ENCODE data around the gene PGM2L1. TPM values are rescaled to one million over a fixed set of nuclear protein-coding genes. Genes with fewer than 3 reads are reported as not detected.

The PGM2L1 gene
- total RNA-seq, 1 donor from 2014 or later = 15.9 TPM

GRCh38 chr11:74377689-74378088, 20.5 kb downstream of the PGM2L1 start:
- Histone ChIP-seq H3F3A (ENCODE audit: low read depth) (no peaks in the 10 kb centered on the region), H3K4me3 (no peak overlapping the region), H3K4me2 (no peak overlapping the region), H3K9ac (no peak overlapping the region), H3K4me1 (no peaks in the 10 kb centered on the region), H3K79me2 (ENCODE audit: low read depth) (no peaks in the 10 kb centered on the region), H3K27ac (no peak overlapping the region), H3K9me3 (ENCODE audit: low read depth) (no peaks in the 10 kb centered on the region), H4K20me1 (ENCODE audit: low read depth) (no peaks in the 10 kb centered on the region), H3K27me3 (no peaks in the 10 kb centered on the region), H2AFZ (replicated peaks) (no peak overlapping the region), H3K36me3 (no peaks in the 10 kb centered on the region)
- DNase-seq (ENCODE audit: low spot score) = no peak
- Mint-ChIP-seq H3K36me3 (peaks cover 5% of the 10 kb centered on the region), H3K9me3 (no peaks in the 10 kb centered on the region), H3K4me1 (peaks cover 8% of the 10 kb centered on the region), H3K4me3 (no peak overlapping the region), H3K27ac (no peak overlapping the region), H3K27me3 (ENCODE audit: insufficient read depth, low read depth) (no peaks in the 10 kb centered on the region)
- no peak for TF ChIP-seq EZH2phosphoT487 (IDR thresholded peaks at IDR 0.05)
- TF ChIP-seq EZH2 (IDR thresholded peaks at IDR 0.05) = no peak
- TF ChIP-seq, protein P1, sequence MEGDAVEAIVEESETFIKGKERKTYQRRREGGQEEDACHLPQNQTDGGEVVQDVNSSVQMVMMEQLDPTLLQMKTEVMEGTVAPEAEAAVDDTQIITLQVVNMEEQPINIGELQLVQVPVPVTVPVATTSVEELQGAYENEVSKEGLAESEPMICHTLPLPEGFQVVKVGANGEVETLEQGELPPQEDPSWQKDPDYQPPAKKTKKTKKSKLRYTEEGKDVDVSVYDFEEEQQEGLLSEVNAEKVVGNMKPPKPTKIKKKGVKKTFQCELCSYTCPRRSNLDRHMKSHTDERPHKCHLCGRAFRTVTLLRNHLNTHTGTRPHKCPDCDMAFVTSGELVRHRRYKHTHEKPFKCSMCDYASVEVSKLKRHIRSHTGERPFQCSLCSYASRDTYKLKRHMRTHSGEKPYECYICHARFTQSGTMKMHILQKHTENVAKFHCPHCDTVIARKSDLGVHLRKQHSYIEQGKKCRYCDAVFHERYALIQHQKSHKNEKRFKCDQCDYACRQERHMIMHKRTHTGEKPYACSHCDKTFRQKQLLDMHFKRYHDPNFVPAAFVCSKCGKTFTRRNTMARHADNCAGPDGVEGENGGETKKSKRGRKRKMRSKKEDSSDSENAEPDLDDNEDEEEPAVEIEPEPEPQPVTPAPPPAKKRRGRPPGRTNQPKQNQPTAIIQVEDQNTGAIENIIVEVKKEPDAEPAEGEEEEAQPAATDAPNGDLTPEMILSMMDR (IDR thresholded peaks at IDR 0.05) = no peak

GRCh38 chr11:74373382-74373781, 24.9 kb downstream of the PGM2L1 start:
- H3K27ac ChIP-seq = no peak overlapping the region
- Mint-ChIP-seq H3K36me3 (peaks cover 3% of the 10 kb centered on the region), H3K4me1 (peaks cover 27% of the 10 kb centered on the region), H3K27me3 (ENCODE audit: insufficient read depth, low read depth) (no peaks in the 10 kb centered on the region), H3K9me3 (no peaks in the 10 kb centered on the region), H3K27ac (no peak overlapping the region), H3K4me3 (no peak overlapping the region)
- TF ChIP-seq EZH2 (IDR thresholded peaks at IDR 0.05) (no peak), EZH2phosphoT487 (IDR thresholded peaks at IDR 0.05) (no peak)
- TF ChIP-seq, protein P1 (IDR thresholded peaks at IDR 0.05) = no peak
- no peaks in the 10 kb centered on the region for H3K79me2 ChIP-seq (ENCODE audit: low read depth)
- H3F3A ChIP-seq (ENCODE audit: low read depth) = no peaks in the 10 kb centered on the region
- H3K4me2 ChIP-seq = no peak overlapping the region
- H3K27me3 ChIP-seq = no peaks in the 10 kb centered on the region
- no peak overlapping the region for H3K4me3 ChIP-seq
- no peak overlapping the region for H3K9ac ChIP-seq
- no peak for DNase-seq (ENCODE audit: low spot score)
- H2AFZ ChIP-seq (replicated peaks) = no peak overlapping the region
- no peaks in the 10 kb centered on the region for H3K36me3 ChIP-seq
- H4K20me1 ChIP-seq (ENCODE audit: low read depth) = no peaks in the 10 kb centered on the region
- no peaks in the 10 kb centered on the region for H3K4me1 ChIP-seq
- H3K9me3 ChIP-seq (ENCODE audit: low read depth) = no peaks in the 10 kb centered on the region

DNA sequence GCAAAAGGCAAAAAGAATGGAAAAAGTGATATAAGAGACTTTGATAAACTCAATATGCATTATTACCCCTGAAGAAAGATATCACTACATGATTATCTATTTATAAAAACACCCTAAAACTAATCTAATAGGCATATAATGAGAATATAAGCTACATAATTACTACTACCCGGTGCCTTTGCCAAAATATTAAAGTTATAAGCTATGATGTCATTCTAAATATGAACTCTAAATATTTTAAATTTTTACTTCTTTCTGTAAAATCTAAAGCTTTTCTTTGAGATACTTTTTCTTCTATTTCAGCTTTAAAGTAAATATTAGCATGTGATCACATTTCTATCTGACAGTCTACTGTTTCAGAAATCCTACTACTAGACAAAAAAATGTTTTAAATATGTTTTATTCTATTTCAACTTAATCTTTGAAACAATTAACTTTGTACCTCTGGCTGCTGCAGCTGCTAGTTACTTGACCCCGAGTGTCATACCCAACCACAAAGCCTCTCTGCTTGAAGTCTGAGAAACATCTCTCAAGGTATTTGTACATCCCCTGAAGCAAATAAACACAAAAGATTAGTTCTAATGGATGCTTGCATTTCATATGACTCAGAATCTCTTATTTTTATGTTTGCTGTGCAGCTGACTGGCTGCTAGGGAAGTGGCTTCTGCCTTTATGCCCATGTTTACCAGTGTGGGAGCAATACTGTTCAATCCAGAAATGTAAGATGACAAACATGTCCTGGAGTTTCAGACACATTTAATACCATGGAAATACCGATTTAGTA, 26.8 kb downstream of the PGM2L1 start:
- Histone ChIP-seq H4K20me1 (ENCODE audit: low read depth) (no peaks in the 10 kb centered on the region), H3K4me3 (no peak overlapping the region), H3K27ac (no peak overlapping the region), H3K4me1 (no peaks in the 10 kb centered on the region), H3K4me2 (no peak overlapping the region), H3K27me3 (no peaks in the 10 kb centered on the region), H3K36me3 (no peaks in the 10 kb centered on the region), H2AFZ (replicated peaks) (no peak overlapping the region), H3K9ac (no peak overlapping the region), H3K9me3 (ENCODE audit: low read depth) (no peaks in the 10 kb centered on the region), H3F3A (ENCODE audit: low read depth) (no peaks in the 10 kb centered on the region), H3K79me2 (ENCODE audit: low read depth) (no peaks in the 10 kb centered on the region)
- Mint-ChIP-seq H3K27me3 (ENCODE audit: insufficient read depth, low read depth) (no peaks in the 10 kb centered on the region), H3K36me3 (no peaks in the 10 kb centered on the region), H3K9me3 (no peaks in the 10 kb centered on the region), H3K4me3 (peak overlapping the region; percentile 30), H3K27ac (peak overlapping the region; percentile 87), H3K4me1 (peaks cover 27% of the 10 kb centered on the region)
- no peak for DNase-seq (ENCODE audit: low spot score)
- TF ChIP-seq, protein P1 (IDR thresholded peaks at IDR 0.05) = no peak
- no peak for TF ChIP-seq EZH2phosphoT487 (IDR thresholded peaks at IDR 0.05)
- TF ChIP-seq EZH2 (IDR thresholded peaks at IDR 0.05) = no peak

Measured in neural progenitor cell (in vitro differentiated cells).